Measurements from ENCODE around the gene UBASH3B. TPM values are rescaled to one million over a fixed set of nuclear protein-coding genes. Genes with fewer than 3 reads are reported as not detected.

UBASH3B gene
- total RNA-seq, 4 donors from 2014 or later: 4.2 to 41.2 (median 24.4) TPM

GRCh38 chr11:122733318-122733717 is 77.8 kb downstream of the UBASH3B start:
- Histone ChIP-seq H3K4me3 (no peak overlapping the region), H3K27ac (no peak overlapping the region), H3K27me3 (no peaks in the 10 kb centered on the region), H3K9me3 (no peaks in the 10 kb centered on the region), H3K36me3 (no peaks in the 10 kb centered on the region), H3K4me1 (no peaks in the 10 kb centered on the region)
- TF ChIP-seq POLR2AphosphoS5 (IDR thresholded peaks at IDR 0.05) (no peak), EP300 (IDR thresholded peaks at IDR 0.05) (no peak), CTCF (IDR thresholded peaks at IDR 0.05) (no peak), POLR2A (IDR thresholded peaks at IDR 0.05) (no peak)
- no peak for DNase-seq (ENCODE audit: low spot score in 2 of 2)
- WGBS: 44% methylated on average over 4 of the region's 4 CpGs

- no peaks in the 10 kb centered on the region for H3K36me3 ChIP-seq
- no peaks in the 10 kb centered on the region for H3K27me3 ChIP-seq
- H3K9me3 ChIP-seq: no peaks in the 10 kb centered on the region
- H3K4me3 ChIP-seq: no peak overlapping the region
- H3K27ac ChIP-seq: no peak overlapping the region
- WGBS: 45% methylated on average over 3 of the region's 3 CpGs
- no peak for DNase-seq (ENCODE audit: low spot score in 2 of 2)
- TF ChIP-seq POLR2A (IDR thresholded peaks at IDR 0.05): no peak
- TF ChIP-seq POLR2AphosphoS5 (IDR thresholded peaks at IDR 0.05): no peak
- no peak for TF ChIP-seq CTCF (IDR thresholded peaks at IDR 0.05)
- TF ChIP-seq EP300 (IDR thresholded peaks at IDR 0.05): no peak
- H3K4me1 ChIP-seq: no peaks in the 10 kb centered on the region
These were observed 79.5 kb downstream of the UBASH3B start for GRCh38 chr11:122734848-122735496.

DNA sequence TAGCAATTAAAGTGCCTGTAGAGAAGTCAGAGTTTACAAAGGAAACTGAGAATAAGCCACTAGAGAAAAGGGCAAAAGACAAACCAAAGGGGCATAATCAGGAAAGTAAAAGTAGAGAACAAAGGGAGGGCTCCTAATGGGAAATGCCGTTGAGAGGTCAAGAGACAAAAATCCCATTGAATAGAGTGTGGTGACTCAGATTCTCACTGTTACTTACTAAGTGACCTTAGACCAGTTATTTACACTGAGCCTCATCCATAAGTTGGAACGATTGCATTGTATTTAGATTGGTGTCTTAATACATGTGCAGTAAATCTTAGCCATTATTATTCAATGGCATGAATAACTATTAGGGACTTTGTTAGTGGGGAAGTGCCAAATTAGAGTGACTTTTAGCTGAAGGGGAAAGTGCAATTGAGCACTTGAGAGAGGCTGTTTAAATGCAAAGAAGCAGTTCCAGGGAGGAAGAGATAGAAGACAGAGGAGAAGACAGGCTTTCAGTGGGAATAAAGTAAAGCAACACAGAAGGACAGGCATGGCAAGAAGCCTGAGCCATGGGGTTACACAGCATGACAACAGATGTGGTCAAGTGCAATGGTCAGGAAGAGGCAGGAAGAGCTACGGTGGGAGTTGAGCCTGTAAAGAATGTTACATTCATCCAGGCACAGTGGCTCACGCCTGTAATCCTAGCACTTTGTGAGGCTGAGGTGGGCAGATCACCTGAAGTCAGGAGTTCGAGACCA is 82.6 kb downstream of the UBASH3B start:
- Histone ChIP-seq H3K4me3 (no peak overlapping the region), H3K27me3 (no peaks in the 10 kb centered on the region), H3K4me1 (no peaks in the 10 kb centered on the region), H3K9me3 (no peaks in the 10 kb centered on the region), H3K27ac (no peak overlapping the region), H3K36me3 (no peaks in the 10 kb centered on the region)
- TF ChIP-seq EP300 (IDR thresholded peaks at IDR 0.05) (no peak), POLR2A (IDR thresholded peaks at IDR 0.05) (no peak), CTCF (IDR thresholded peaks at IDR 0.05) (no peak), POLR2AphosphoS5 (IDR thresholded peaks at IDR 0.05) (no peak)
- no peak for DNase-seq (ENCODE audit: low spot score in 2 of 2)
- WGBS: 61% methylated on average over 5 of the region's 5 CpGs

DNA sequence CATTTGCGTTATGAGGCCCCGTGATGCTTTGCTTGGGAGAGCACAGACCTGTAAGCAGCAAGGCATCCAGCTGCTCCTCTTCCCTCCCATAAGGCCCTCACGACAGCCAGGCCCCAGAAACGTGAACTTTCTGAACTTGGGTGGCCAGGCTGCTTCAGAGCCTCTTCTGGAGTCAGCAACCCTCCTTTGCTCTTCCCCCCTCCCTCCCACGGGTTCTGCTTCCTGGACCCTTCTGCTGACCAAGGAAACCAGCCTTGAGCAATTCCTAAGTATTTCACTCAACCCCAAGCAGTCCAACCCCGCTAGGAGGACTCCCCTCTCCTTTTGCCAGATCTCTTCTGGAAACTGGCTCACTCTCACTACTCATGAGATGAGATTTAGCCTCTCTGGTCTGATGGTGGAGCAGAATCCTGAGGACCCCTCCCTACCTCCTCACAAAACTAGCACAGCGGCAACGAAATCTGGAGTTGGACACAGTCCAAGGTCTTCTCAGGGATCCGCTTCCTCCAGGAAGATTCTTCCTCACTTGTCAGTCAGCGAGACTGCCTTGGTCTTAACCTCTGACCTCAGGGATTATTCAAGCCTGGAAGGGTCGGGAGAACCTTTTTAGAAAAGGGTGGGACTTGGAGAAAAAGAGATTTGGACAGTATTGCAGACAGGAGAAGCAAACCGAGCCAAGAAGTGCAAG is 86.2 kb downstream of the UBASH3B start:
- no peak for DNase-seq (ENCODE audit: low spot score in 2 of 2)
- H3K27ac ChIP-seq: no peak overlapping the region
- TF ChIP-seq CTCF (IDR thresholded peaks at IDR 0.05) (no peak), POLR2AphosphoS5 (IDR thresholded peaks at IDR 0.05) (no peak), EP300 (IDR thresholded peaks at IDR 0.05) (no peak), POLR2A (IDR thresholded peaks at IDR 0.05) (no peak)

More for the DNA sequence above, 86.2 kb downstream of the UBASH3B start:
- WGBS: 58% methylated on average over 12 of the region's 12 CpGs
- H3K36me3 ChIP-seq: no peaks in the 10 kb centered on the region
- H3K4me1 ChIP-seq: no peaks in the 10 kb centered on the region
- no peak overlapping the region for H3K4me3 ChIP-seq
- H3K9me3 ChIP-seq: no peaks in the 10 kb centered on the region
- no peaks in the 10 kb centered on the region for H3K27me3 ChIP-seq

Data from suprapubic skin (tissue), 4 donors.